NOMO-1 (cell line): ENCODE results near the gene PNPT1.
"Not testable (repeated sequence)": the region's sequence is repeated elsewhere in the genome, so short reads cannot be mapped to it uniquely, and the experiment has no call there.

Experiments used
- DNase-seq, 2 experiments: peaks; one replicate each; lab custom pipeline; 2025; ENCODE audit not compliant: unreplicated experiment in 2 of 2; lab: John Stamatoyannopoulos, UW

PNPT1 gene

DNA sequence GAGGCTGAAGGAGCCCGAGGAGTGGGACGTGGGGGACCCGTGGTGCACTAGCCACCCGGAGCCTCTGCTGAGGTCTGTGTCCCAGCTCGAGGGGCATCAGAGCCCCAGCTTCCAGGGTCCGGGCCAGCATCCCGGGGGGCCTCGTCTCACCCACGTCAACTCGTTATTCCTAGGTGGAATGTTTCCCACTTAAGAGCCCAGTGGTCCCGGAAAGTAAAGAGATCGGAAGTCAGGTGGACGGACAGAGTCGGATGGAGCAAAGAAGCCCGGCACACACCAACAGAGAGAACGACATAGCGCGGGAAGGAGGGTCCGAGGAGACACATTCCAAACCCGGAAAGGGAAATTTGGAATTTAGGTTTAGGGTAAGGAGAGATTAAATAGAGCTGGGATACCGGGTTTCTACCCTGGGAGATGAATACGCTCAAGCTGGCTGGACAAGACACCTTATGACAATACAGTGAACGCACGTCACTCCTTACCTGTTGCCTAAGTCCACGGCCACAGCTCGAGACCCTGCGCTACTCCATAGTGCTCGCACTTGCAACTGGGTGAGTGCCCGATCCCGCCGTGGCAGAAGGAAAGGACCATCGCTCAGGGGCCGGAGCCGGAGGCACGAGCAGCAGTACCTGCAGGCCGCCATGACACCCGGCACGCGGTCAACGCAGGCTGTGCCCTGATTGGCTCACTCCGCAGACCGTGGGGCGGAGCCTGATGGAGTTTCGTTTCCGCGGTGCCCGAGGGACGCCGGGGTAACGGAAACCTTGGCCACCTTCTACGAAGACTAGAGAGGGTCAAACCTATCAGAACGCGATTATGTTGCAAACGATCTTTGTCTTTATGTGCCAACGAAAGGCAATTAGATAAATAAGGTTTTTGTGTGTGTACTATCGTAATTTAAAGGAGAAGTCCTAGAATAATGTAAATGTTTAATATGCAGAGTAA, at the start of gene PNPT1:
Gene PNPT1, minus strand, starts transcription at position 664 of the 945 bp plus-strand sequence. Its CDS starts 21 bp downstream, at position 643.
- DNase-seq = peak; percentile 91 to 96

GRCh38 chr2:55742996-55743395, 49.4 kb upstream of the PNPT1 start:
- DNase-seq = no peak

GRCh38 chr2:55736019-55736536, 42.4 kb upstream of the PNPT1 start:
- not testable (repeated sequence) for DNase-seq

GRCh38 chr2:55734726-55735125, 41.1 kb upstream of the PNPT1 start:
- no peak for DNase-seq

DNA sequence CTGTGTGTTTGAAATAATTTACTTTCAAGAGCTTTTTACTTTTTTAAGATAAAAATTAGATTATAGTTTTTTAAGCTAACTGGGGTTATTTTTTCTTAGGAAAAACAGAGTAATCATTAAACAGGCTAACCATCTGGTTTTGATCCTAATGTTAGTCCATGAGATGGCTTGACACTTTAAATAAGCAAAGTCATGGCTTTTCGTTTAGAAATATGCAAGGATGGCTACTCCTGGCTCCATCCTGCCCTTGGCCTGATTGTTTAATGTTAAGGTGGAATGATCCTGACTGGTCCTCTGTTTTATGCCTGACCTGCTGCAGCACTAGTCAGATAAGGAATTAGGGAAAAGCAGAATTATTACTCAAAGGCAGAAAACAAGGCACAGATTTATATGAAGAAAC, 39.7 kb upstream of the PNPT1 start:
- no peak for DNase-seq

GRCh38 chr2:55732854-55733253, 39.2 kb upstream of the PNPT1 start:
- no peak for DNase-seq

GRCh38 chr2:55729136-55729685, 35.6 kb upstream of the PNPT1 start:
- no peak for DNase-seq

DNA sequence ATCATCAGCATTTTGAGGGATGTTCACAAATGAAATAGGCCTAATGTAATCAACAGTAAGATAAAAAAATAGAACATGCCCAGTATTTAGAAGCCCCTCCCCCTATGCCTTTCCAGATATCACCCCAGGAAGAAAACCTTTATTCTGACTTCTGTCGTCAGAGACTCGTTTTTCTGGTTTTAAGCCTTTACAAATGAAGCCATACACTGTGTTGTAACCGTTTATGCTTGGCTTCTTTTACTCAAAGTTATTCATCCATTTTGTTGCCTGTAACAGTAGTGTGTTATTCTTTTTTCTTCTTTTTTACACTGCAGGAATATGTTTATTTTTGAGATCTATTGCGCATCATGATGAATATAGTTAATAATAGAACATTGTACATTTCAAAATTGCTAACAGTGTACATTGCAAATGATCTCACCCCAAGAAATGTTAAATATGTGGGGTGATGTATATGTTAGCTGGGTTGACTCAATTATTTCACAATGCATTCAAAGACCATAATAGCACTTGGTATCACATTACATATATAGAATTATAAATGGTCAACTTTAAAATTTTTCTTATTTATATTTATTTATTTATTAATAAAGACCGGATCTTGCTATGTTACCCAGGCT, 28.1 kb upstream of the PNPT1 start:
- no peak for DNase-seq

- DNase-seq = no peak
Measured at GRCh38 chr2:55720417-55720816, 26.8 kb upstream of the PNPT1 start.

GRCh38 chr2:55719852-55720251, 26.2 kb upstream of the PNPT1 start:
- DNase-seq = no peak

GRCh38 chr2:55718165-55719008, 24.7 kb upstream of the PNPT1 start:
- peak; percentile 45 to 58 for DNase-seq

DNA sequence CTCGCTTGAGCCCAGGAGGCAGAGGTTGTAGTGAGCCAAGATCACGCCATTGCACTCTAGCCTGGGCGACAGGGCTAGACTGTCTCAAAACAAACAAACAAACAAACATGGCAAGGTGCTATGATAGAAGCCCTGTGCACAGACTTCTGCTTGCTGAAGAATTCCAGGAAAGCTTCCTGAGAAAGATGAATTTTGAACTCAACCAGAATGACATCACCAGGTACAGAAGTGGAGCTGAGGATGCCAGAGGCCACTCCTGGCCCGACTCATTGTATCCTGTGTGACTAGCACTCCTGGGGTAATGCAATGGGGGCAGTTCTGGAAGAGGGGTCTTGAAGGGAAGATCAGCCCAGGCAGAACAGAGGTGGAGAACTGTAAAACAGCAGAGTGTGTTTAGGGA, 22.0 kb upstream of the PNPT1 start:
- DNase-seq = no peak

GRCh38 chr2:55715178-55715577, 21.5 kb upstream of the PNPT1 start:
- not testable (repeated sequence) for DNase-seq

- no peak for DNase-seq
Measured at GRCh38 chr2:55712477-55713060, 18.9 kb upstream of the PNPT1 start.

- no peak for DNase-seq
Measured at GRCh38 chr2:55710025-55710424, 16.4 kb upstream of the PNPT1 start.

DNA sequence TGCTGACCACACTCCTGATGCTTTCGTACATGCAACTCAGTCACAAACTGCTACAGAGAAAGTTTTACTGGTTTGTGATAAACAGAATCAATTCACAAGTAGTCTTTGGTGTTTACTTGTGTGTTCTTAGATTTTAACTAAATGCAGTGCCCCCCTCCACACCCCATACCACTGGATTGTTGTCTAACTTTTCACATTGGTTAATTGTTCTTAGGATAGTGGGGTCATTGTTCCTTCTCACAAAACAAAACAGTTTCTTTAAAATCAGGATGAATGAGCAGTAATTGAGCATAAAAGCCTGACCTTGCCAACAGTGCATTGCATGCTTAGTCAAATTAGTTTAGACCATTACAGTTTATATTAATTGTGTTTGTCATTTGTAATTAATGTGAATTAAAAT, 14.1 kb upstream of the PNPT1 start:
- no peak for DNase-seq

DNA sequence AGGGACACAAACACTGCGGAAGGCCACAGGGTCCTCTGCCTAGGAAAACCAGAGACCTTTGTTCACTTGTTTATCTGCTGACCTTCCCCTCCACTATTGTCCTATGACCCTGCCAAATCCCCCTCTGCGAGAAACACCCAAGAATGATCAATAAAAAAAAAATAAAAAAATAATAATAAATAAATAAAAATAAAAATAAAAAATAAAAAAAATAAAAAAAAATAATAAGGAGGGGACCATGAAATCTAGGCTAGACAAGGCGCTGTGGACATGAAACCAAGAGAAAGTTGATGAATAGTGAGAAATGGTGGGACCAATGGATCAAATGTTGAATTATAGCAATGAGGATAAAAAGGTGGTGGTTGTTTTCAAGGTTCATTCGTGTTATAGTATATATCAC, 12.6 kb upstream of the PNPT1 start:
- not testable (repeated sequence) for DNase-seq

DNA sequence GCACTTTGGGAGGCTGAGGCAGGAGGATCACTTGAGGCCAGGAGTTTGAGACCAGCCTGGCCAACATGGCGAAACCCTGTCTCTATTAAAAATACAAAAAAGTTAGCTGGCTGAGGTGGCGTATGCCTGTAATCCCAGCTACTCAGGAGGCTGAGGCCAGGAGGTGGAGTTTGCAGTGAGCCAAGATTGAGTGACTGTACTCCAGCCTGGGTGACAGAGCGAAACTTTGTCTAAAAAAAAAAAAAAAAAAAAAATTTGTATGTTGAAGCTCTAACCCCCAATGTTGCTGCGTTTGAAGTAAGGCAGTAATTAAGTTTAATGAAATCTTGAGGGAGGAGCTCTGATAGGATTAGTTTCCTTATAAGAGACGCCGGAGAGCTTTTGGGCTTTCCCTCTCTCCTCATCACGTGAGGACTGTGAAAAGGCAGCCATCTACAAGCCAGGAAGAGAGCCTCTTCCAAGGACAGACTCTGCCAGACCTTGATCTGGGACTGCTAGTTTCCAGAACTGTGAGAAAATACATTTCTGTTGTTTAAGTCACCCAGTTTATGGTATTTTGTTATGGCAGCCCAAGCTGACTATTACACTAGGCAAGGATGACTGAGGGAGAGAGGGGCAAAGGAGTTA, 11.5 kb upstream of the PNPT1 start:
- no peak for DNase-seq

GRCh38 chr2:55703350-55703749, 9.7 kb upstream of the PNPT1 start:
- DNase-seq = no peak

DNA sequence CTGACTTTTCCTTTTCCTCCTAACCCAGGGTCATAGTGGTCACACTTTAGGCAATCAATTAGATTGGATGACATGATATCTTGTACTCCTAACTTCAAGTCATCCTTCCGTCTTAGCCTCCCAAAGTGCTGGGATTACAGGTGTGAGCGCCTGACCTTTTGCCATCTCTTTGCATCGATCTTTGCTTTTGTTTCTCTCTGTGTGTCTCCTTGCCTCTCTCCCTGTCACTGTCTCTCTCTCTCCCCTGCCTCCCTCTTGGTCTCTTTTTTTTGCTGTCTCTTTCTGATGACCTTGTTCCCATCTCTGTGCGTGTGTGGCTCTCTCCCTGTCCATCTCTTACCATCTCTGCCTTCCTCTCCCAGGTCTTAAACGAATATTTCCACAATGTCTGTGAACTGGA, 904 bp downstream of the PNPT1 start:
- DNase-seq = not testable (repeated sequence)
